WI38 (cell line): ENCODE results near the gene GSTA2.
"Not testable (repeated sequence)": the region's sequence is repeated elsewhere in the genome, so short reads cannot be mapped to it uniquely, and the experiment has no call there.

Experiments used
- H3K4me3 ChIP-seq: 2 replicates; pipeline ENCODE4 v1.5.1; 2011; ENCODE audit warnings: low read depth, mild to moderate bottlenecking, control low read depth, low read length
- CTCF ChIP-seq: IDR thresholded peaks from 2 replicates; pipeline ENCODE4 v1.5.1; 2012; ENCODE audit warnings: low read depth, mild to moderate bottlenecking, control low read depth, low read length

Gene GSTA2

DNA sequence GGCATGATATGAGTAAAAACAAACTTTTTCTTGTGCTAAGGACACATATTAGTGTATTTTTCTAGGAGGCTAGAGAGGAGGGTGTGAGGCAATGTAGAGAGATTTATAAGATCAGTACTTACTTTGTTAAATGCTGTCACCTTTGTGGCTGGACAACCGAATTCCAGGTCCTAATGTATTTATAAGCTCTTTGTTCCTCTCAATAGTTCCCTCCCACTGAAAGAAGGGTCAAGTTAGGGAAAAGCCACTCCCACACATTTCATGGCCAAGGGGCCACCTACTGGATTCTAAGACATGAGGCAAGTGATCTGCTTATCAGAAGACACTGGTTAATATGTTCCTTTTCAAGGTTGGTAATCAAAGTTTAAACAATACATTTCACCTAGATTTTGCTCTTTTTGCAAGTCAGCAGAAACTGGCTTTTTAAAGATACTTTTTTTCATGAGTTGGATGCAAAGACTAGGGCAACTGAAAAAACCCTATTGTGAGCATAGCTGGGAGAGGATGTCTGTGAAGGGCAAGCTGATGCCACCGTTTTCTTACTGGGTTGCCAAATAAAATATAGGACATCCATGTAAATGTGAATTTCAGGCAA lies at the start of gene GSTA2:
Gene GSTA2, minus strand, starts transcription at position 154 of the 595 bp plus-strand sequence. CDS start 5,528 bp downstream, outside the sequence.
- H3K4me3 ChIP-seq = not testable (repeated sequence)

GRCh38 chr6:52809777-52810176 lies 46.5 kb upstream of the GSTA2 start:
- not testable (repeated sequence) for H3K4me3 ChIP-seq

DNA sequence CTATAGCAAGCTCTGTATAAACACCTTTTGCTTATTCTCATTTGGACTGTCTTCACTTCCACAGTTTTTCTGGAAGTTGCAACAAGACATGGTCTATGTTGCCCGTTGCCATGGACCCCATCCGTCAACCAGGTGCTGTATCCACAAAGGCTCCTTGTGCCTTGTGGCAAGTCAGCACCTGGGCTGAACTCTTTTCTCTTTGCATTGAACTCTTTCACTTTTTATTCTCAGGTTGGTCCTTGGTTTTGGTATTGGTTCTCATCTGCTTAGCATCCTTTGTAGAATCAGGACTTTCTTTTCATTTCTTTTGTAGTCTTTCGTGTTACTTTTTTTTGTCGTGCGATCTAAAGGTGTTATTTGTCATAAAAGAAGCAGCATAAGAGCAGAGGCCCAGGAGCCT lies 45.4 kb upstream of the GSTA2 start:
- no peak for TF ChIP-seq CTCF
- H3K4me3 ChIP-seq = no peak overlapping the region

DNA sequence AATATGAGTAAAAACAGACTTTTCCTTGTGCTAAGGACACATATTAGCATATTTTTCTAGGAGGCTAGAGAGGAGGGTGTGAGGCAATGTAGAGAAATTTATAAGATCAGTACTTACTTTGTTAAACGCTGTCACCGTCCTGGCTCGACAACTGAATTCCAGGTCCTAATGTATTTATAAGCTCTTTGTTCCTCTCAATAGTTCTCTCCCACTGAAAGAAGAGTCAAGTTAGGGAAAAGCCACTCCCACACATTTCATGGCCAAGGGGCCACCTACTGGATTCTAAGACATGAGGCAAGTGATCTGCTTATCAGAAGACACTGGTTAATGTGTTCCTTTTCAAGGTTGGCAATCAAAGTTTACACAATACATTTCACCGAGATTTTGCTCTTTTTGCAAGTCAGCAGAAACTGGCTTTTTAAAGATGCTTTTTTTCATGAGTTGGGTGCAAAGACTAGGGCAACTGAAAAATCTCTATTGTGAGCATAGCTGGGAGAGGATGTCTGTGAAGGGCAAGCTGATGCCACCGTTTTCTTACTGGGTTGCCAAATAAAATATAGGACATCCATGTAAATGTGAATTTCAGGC lies 40.5 kb upstream of the GSTA2 start, which contains the start of gene GSTA1:
Gene GSTA1, minus strand, starts transcription at position 149 of the 588 bp plus-strand sequence. CDS start 4,549 bp downstream, outside the sequence.
- H3K4me3 ChIP-seq = not testable (repeated sequence)

DNA sequence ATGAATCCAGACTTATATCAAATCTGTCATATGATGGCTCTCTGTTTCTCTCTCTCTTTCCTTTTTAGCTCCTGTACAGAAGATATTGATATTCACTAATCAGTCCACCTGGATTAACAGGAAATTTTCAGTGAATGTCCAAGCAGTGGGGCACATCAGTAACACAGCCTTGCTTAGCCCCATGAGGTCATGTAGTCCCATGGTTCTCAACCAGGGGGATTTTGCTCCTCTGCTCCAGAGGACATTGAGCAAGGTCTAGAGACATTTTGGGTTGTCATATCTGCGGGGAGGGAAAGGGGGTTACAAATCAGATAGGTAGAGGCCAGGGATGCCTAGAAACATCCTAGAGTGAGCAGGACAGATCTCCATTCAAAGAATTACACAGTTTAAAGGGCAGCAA lies 39.5 kb upstream of the GSTA2 start:
- H3K4me3 ChIP-seq = no peak overlapping the region
- no peak for TF ChIP-seq CTCF

- no peak overlapping the region for H3K4me3 ChIP-seq
- TF ChIP-seq CTCF = no peak
These were observed 38.0 kb upstream of the GSTA2 start for GRCh38 chr6:52801188-52801841.

DNA sequence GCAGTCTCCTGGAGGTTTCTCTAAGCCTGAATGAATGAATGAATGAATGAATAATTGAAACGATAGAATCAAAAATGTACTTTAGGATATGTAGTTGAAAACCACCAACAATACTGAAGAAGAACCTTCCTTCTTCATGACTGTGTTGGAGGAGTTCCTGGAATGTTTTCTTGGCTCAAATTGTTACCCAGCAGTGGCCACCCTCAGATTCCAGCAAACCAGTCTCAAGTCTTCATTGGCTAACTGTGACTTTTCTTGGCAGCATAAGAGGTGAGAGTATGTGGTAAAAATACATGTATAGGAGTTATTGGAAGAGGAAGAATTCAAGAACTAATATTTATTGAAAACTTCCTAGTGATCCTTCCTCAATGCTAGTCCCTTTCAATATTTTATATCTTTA lies 36.0 kb upstream of the GSTA2 start:
- not testable (repeated sequence) for H3K4me3 ChIP-seq

DNA sequence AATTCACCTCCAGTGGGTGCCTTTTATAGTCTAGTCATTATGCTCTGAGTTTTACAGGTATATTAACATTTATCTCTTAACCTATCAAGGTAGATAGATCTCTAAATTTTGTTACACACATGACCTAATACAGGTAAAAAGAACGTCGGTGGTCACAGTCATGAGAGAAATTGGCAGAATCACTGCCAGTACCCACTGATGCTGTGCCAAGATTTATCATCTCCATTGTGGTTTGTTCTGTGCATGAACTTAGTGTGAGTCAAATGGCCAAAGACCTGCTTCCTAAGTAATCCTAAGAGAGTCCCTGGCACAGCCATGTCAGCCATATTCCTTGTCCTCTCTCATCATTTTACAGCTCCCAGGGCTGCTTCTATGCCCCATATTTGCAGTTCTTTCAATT lies 31.1 kb upstream of the GSTA2 start:
- not testable (repeated sequence) for H3K4me3 ChIP-seq

- H3K4me3 ChIP-seq = no peak overlapping the region
- no peak for TF ChIP-seq CTCF
These were observed 27.6 kb upstream of the GSTA2 start for GRCh38 chr6:52790861-52791260.

DNA sequence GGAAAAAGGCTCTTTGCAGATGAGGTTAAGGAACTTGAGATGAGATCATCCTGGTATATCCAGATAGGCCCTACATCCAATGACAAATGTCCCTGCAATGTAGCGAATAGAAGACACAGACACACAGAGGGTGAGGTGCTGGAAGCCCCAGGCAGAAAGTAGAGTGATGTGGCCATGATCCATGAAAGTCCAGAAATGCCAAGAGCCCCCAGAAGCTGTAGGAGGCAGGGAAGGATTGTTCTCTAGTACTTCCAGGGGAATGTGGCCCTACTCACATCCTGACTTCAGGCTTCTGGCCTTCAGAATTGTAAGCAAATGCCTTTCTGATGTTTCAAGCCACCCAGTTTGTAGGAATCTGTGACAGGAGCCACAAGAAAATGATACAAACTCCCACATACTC lies 26.4 kb upstream of the GSTA2 start:
- H3K4me3 ChIP-seq = not testable (repeated sequence)
